Right lung (tissue), 5 donors: ENCODE measurements around the gene ZNF507. TPM values are rescaled to one million over a fixed set of nuclear protein-coding genes. Genes with fewer than 3 reads are reported as not detected.

Experiments used
- DNase-seq, 2 donors: peaks; one replicate each; pipeline ENCODE4 v3.0.0-alpha.2; 2013
- polyA plus RNA-seq, 5 donors: library from polyadenylated mRNA; unstranded; fragments of 120-200 nt; gene quantifications; one replicate each; pipeline versions ENCODE4 v1.2.1 to v1.2.3, GENCODE V29; 2013; ENCODE audit warnings: inconsistent platforms in 1 of 5, low replicate concordance in 1 of 5; ENCODE audit not compliant: insufficient read length in 5 of 5, insufficient read depth in 1 of 5

The ZNF507 gene
- polyA plus RNA-seq, 5 donors, result 20.6 to 30.8 (median 30.0) TPM

- no peak for DNase-seq
Measured at GRCh38 chr19:32337084-32337808, 8.2 kb upstream of the ZNF507 start.

- no peak for DNase-seq
Measured at GRCh38 chr19:32339423-32339822, 6.0 kb upstream of the ZNF507 start.

- no peak for DNase-seq
Measured at GRCh38 chr19:32339988-32340874, 5.2 kb upstream of the ZNF507 start.

- DNase-seq, result no peak
Measured at GRCh38 chr19:32342695-32343094, 2.7 kb upstream of the ZNF507 start.

GRCh38 chr19:32343550-32344262, 1.7 kb upstream of the ZNF507 start:
- no peak for DNase-seq

DNA sequence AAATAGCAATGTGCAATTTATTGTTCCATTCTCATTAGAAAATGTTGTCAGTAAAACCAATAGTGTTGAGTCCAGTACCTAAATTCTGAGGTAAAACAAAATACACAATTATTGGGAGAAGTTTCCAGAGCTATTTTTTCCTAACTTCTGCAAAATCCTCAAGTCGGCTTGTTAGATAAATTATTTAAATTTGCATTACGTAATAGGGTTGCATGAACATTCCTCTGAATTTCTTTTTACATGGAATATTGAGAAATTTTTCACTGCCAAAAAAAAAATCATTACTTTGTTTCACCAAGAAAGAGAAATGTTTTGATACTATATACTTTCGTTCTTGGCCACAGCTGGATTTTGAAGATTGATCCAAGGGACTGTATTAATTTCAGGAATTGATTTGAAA, 1.5 kb downstream of the ZNF507 start:
- DNase-seq, result no peak

DNA sequence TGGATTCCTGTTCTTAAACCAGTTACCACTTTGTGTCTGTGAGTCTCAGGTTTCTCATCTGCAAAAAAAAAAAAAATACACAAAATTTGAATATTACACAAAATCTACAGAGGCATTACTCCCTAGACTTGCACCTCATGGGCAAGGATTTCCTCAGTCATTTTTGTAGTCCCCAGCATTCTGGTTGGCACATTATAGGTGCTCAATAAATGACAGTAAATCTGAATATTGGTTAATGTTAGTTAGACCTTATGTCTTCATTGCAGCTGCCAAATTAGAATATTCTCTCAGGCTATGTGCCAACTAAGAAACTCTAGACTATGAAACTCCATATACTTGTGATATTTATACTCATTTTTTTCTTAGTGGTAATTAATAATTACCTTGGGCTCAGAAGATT, 2.2 kb downstream of the ZNF507 start:
- no peak for DNase-seq

DNA sequence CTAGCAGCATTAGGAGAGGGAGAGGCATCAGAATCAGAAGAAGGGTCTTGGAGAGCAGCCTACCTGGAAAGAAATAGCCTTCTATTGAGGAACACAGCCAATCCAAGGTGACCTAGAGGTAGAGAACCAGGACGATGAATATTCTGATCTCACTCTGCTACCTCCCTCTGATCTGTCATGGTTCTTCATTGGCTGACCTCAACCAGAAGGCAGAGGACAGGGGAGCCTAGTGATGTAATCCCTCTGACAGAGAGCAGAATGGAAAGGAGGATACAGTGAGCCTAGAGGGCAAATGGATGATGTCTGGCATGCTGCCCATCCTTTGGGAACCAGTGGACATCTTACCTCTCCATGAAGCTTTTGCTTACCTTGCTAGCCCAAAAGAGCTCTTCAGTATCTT, 3.6 kb downstream of the ZNF507 start:
- DNase-seq, result no peak

DNA sequence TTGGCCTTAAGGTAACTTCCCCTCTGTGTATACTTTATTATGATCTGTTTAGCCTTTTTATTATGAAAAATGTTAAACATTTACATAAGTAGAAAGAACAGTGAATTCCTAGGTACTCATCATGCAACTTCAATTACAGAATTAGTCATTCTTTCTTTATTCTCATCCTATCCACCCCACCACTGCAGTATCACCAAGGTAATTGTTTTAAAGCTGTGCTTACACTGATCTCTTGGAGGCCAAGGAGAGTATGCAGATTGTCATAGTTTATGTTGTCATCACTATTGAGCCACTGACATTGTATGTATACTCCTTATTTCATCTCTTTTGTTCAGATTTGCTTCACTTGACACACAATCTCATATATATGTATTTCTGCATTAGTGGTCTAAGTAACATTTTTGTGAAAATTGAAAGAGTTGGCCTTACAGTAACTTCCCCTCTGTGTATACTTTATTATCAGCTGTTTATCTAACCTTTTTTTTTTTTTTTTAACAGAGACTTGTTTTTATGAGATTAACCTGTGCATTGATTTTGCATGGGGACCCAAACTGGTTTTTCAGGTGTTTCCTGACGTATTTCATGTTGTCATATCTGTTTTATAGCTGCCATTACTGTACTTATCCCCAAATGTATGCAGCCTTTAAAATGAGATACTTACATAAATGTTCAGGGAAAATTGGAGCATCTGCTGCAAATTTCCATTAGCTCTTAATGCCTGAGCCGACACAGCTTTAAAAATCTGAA, 4.5 kb downstream of the ZNF507 start:
- no peak for DNase-seq

DNA sequence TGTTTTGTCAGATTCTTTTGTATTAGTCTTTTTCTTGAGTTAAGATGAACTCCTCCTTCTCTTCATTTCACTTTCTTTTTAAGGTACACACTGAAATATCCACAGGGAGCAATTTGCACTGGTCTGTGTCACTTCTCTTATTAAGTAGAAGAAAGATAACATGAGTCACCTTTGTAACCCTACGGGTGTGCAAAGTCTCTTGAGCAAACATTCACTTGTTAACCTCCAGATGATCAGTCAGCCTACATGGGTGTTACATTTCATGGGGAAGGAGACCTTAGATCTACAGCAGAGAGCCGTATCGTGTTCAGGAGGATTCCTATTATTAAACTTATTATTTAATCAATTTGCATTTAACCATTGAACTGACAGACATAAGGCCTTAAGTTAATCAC, 5.1 kb downstream of the ZNF507 start:
- DNase-seq, result no peak

DNA sequence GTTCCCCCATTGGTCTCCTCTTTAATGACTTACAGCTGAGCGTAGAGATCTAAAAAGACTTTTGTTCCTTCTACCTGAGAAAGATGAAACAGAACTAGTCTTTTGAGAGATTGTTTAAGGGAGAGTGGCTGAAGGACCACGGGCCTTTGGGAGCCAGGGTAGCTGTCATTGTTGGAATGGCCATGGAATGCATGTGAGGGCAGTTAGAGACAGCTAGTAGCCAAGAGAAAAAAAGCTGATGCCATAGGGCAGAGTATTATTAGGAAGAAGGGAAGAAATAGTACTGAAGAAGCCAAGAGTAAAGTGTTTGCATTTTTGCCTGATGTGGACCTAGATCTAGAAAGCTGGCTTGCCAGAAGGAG, 5.6 kb downstream of the ZNF507 start:
- DNase-seq, result no peak

GRCh38 chr19:32352241-32352630, 6.8 kb downstream of the ZNF507 start:
- no peak for DNase-seq

- no peak for DNase-seq
Measured at GRCh38 chr19:32354345-32354744, 8.9 kb downstream of the ZNF507 start.

GRCh38 chr19:32355309-32355708, 9.9 kb downstream of the ZNF507 start:
- DNase-seq, result no peak

GRCh38 chr19:32357720-32358119, 12.3 kb downstream of the ZNF507 start:
- DNase-seq, result no peak

DNA sequence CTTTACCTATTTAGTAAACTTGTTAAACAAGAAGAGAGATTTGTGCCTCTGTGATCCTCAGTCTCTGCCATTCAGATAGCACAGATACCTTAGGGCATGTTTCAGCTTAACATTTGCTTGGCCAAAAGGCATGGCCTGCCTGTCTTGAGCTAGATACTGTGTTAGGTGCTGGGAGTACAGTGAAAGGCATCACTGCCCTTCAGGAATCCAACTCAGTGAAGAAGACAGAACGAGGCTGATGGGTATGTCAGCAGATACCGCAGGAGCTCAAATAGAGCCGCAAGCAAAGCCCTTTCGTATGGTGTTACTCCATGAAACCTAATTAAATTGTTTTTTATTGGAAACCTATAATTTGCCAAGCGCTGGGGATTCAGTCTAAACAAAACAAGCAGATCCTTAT, 12.9 kb downstream of the ZNF507 start:
- DNase-seq, result no peak

- no peak for DNase-seq
Measured at GRCh38 chr19:32359581-32359980, 14.2 kb downstream of the ZNF507 start.

- DNase-seq, result no peak
Measured at GRCh38 chr19:32361574-32362317, 16.3 kb downstream of the ZNF507 start.

DNA sequence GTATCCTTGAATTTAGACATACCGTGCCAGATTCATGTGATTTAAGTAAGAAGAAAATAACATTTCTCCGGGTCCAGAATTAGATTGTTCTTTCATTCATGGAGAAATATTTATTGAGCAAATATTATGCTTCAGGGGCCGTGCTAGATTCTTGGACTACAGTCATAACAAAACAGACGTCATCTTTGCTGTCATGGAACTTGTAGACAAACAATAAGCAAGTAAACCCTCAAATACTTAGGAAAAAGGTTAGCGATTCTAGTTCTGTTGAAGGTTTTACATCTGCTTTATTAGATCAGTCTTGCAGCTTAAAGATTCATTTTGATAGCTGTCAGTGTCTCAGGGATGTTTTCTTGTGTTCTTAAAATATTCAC, 16.9 kb downstream of the ZNF507 start:
- DNase-seq, result no peak

DNA sequence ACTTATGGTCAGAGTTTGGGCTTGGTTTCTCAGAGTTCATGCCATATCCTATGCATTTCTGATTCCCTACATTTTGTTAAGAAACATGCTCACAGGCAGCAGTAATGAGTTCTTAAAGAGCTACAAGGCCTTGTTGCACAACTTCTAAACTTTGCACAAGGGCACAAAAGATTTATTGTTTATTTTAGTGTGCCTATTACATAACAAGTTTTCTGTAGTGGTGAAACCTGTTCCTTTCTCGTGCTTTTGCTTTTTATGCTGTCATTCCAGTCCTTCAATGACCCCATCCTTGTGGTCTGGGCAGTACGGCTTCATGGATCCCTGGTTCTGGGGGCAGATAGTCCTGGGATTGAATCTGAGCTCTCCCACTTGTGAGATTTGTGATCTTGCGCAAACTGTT, 17.8 kb downstream of the ZNF507 start:
- peak; percentile 47 to 50 for DNase-seq

GRCh38 chr19:32363632-32364031, 18.2 kb downstream of the ZNF507 start:
- no peak for DNase-seq
